ENCODE results near the gene STMN1. TPM values are rescaled to one million over a fixed set of nuclear protein-coding genes. Genes with fewer than 3 reads are reported as not detected.

STMN1 gene
- total and polyA plus RNA-seq, 9 of the 15 experiments (the other 6 are each of a cell fraction or from before 2014, with no cell fraction given), result 269 to 2,153 (median 595) TPM

DNA sequence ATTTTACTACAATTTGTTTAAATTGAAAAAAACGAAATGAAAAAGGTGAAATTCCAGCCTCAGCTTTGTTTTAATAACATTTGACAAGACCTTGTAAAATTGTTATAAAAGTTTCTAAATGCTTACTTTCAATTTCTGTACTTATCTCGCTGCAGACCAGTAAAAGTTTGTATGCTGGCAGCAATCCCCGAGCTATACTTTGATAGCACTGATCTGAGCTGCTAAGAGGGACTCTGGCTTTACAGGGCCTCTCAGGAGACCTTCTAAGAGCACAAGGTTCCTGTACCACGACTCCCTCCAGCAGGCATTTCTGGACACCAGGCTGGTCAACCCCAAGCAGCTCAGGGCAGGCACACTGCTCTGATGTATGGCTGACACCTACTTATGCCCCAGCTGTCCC, 13.1 kb downstream of the STMN1 start:
- ATAC-seq (no peak), FAIRE-seq (no peak), DNase-seq (ENCODE audit: extremely low read depth in 1 of 4, low spot score in 3 of 4) (no peak)
- no TSS peak for BruUV-seq (replicated peaks)
- Histone ChIP-seq H3K36me3 (ENCODE audit: control insufficient read depth, insufficient read depth, low read length) (peaks cover 43% of the 10 kb centered on the region; the same call in 2 of the 3 replicates), H2AFZ (ENCODE audit: low read depth, low read length) (no peak overlapping the region), H3K27ac (ENCODE audit: extremely low read depth, low read depth, low read length) (no peak overlapping the region), H3K4me3 (no peak overlapping the region), H3K4me2 (ENCODE audit: insufficient read depth, low read length) (no peak overlapping the region), H3K9ac (ENCODE audit: insufficient read depth in 1 of 2, low read depth in 2 of 2, low read length in 2 of 2) (peak overlapping the region in 1 of 2 experiments; percentile 64; a peak in 1 of 4 replicates), H3K9me3 (replicated peaks; ENCODE audit: control insufficient read depth, insufficient read depth, low read depth, low read length) (no peaks in the 10 kb centered on the region), H3K9me1 (ENCODE audit: control insufficient read depth, insufficient read depth, low read length) (no peaks in the 10 kb centered on the region), H4K20me1 (replicated peaks; ENCODE audit: control insufficient read depth, insufficient read depth, low read length) (peaks cover 7% of the 10 kb centered on the region; the same call in 1 of the 2 replicates), H3K27me3 (ENCODE audit: control insufficient read depth in 2 of 2, insufficient read depth in 2 of 2, low read length in 2 of 2) (no peaks in the 10 kb centered on the region), H3K79me2 (ENCODE audit: control insufficient read depth, insufficient read depth, low read length) (no peaks in the 10 kb centered on the region), H3K4me1 (replicated peaks in 1 of 2; ENCODE audit: control insufficient read depth in 2 of 2, insufficient read depth in 2 of 2, low read length in 2 of 2) (peaks cover 32 to 34% of the 10 kb centered on the region in 2 experiments)
- TF ChIP-seq POLR2A (conservative IDR thresholded peaks at IDR 0.05) (no peak), POLR2G (IDR thresholded peaks at IDR 0.05; ENCODE audit: low read depth, low read length) (0 out of 2 replicates have a peak, but pooled peaks have one; percentile 6)
- CTCF ChIA-PET (ENCODE audit: low intra/inter-chr PET ratio), result interaction anchor here (0.5 kb wide), 1 partner anchor 36 kb away, joined by 4 read pairs; no protein-coding TSS in a partner anchor
- intact Hi-C loops (cut with micrococcal nuclease), result no loop called here
- in situ Hi-C loops (cut with MboI), result loop anchor here (5.0 kb wide), 1 partner anchor 71 kb away; no protein-coding TSS in a partner anchor
- POLR2A ChIA-PET, result interaction anchor here (0.6 to 7.6 kb wide), 6 partner anchors 9 to 527 kb away, joined by 3 to 76 read pairs (median 5); no protein-coding TSS in a partner anchor
- 53% methylated on average over 4 of the region's 4 CpGs for WGBS (ENCODE audit: insufficient coverage, low coverage, missing lambda C conversion rate)

DNA sequence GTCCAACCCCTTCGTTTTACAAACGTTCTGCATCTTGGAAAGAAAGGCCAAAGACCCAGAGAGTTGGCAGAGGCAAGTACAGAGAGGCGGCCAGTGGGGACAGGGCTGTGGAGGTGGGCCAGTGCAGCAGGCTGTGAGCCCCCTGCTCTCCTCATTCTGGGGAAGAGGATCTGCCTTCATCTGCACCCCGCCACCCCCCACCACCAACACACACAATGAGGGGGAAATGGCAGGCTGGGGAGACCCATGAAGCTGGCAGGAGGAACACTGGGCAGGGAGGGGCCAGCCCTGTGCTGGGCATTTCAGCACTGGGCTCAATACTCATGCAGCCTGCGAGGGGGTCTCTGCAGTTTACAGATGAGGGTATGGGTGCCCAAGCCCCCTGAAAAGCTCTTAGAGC, 14.6 kb downstream of the STMN1 start:
- peaks cover 6% of the 10 kb centered on the region; the same call in 1 of the 2 replicates for H4K20me1 ChIP-seq (replicated peaks; ENCODE audit: control insufficient read depth, insufficient read depth, low read length)
- peak overlapping the region in 1 of 2 experiments; percentile 57; a peak in 2 of 4 replicates for H3K9ac ChIP-seq (ENCODE audit: insufficient read depth in 1 of 2, low read depth in 2 of 2, low read length in 2 of 2)
- 53% methylated on average over 5 of the region's 5 CpGs for WGBS (ENCODE audit: insufficient coverage, low coverage, missing lambda C conversion rate)
- intact Hi-C loops (cut with micrococcal nuclease) (no loop called here), in situ Hi-C loops (cut with MboI) (loop anchor here (5.0 kb wide), 1 partner anchor 69 kb away; no protein-coding TSS in a partner anchor)
- peaks cover 32 to 34% of the 10 kb centered on the region in 2 experiments for H3K4me1 ChIP-seq (replicated peaks in 1 of 2; ENCODE audit: control insufficient read depth in 2 of 2, insufficient read depth in 2 of 2, low read length in 2 of 2)
- no peaks in the 10 kb centered on the region for H3K9me3 ChIP-seq (replicated peaks; ENCODE audit: control insufficient read depth, insufficient read depth, low read depth, low read length)
- H3K36me3 ChIP-seq (ENCODE audit: control insufficient read depth, insufficient read depth, low read length), result peaks cover 30% of the 10 kb centered on the region; the same call in 2 of the 3 replicates
- ChIA-PET CTCF (ENCODE audit: low intra/inter-chr PET ratio) (no interaction called here), POLR2A (interaction anchor here (0.5 to 3.7 kb wide), 7 partner anchors 11 to 128 kb away, joined by 3 to 22 read pairs (median 3); partner anchors contain the start of gene PAFAH2)
- no peak overlapping the region for H3K4me2 ChIP-seq (ENCODE audit: insufficient read depth, low read length)
- ATAC-seq, result no peak
- no peak overlapping the region for H2AFZ ChIP-seq (ENCODE audit: low read depth, low read length)
- H3K4me3 ChIP-seq, result no peak overlapping the region
- H3K27me3 ChIP-seq (ENCODE audit: control insufficient read depth in 2 of 2, insufficient read depth in 2 of 2, low read length in 2 of 2), result no peaks in the 10 kb centered on the region
- no TSS peak for BruUV-seq (replicated peaks)
- no peak overlapping the region for H3K27ac ChIP-seq (ENCODE audit: extremely low read depth, low read depth, low read length)
- no peak for DNase-seq (ENCODE audit: extremely low read depth in 1 of 4, low spot score in 3 of 4)
- no peak for FAIRE-seq
- no peaks in the 10 kb centered on the region for H3K79me2 ChIP-seq (ENCODE audit: control insufficient read depth, insufficient read depth, low read length)
- no peaks in the 10 kb centered on the region for H3K9me1 ChIP-seq (ENCODE audit: control insufficient read depth, insufficient read depth, low read length)
- TF ChIP-seq SMAD4 (CRISPR knock-in tag; conservative IDR thresholded peaks at IDR 0.05), result no peak
- no peak for TF ChIP-seq HDAC6 (IDR thresholded peaks at IDR 0.05; ENCODE audit: low read depth, low read length)
- TF ChIP-seq, protein P1, sequence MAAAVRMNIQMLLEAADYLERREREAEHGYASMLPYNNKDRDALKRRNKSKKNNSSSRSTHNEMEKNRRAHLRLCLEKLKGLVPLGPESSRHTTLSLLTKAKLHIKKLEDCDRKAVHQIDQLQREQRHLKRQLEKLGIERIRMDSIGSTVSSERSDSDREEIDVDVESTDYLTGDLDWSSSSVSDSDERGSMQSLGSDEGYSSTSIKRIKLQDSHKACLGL (CRISPR knock-in tag; IDR thresholded peaks at IDR 0.05; ENCODE audit: borderline replicate concordance, poor library complexity, severe bottlenecking), result no peak
- no peak for TF ChIP-seq ZBTB8A (IDR thresholded peaks at IDR 0.05; ENCODE audit: partially characterized antibody)
- TF ChIP-seq TGIF2 (CRISPR knock-in tag; IDR thresholded peaks at IDR 0.05), result no peak
- TF ChIP-seq ZBTB1 (CRISPR knock-in tag; IDR thresholded peaks at IDR 0.05; ENCODE audit: borderline replicate concordance, low read depth), result no peak
- no peak for TF ChIP-seq SMAD2 (IDR thresholded peaks at IDR 0.05; ENCODE audit: low read depth, low read length)
- TF ChIP-seq RNF2 (IDR thresholded peaks at IDR 0.05), result no peak
- TF ChIP-seq TEAD1 (CRISPR knock-in tag; IDR thresholded peaks at IDR 0.05), result no peak
- TF ChIP-seq ZNF133 (CRISPR knock-in tag; IDR thresholded peaks at IDR 0.05), result no peak
- TF ChIP-seq MAFK (IDR thresholded peaks at IDR 0.05; ENCODE audit: low read length), result no peak
- TF ChIP-seq, protein P2, sequence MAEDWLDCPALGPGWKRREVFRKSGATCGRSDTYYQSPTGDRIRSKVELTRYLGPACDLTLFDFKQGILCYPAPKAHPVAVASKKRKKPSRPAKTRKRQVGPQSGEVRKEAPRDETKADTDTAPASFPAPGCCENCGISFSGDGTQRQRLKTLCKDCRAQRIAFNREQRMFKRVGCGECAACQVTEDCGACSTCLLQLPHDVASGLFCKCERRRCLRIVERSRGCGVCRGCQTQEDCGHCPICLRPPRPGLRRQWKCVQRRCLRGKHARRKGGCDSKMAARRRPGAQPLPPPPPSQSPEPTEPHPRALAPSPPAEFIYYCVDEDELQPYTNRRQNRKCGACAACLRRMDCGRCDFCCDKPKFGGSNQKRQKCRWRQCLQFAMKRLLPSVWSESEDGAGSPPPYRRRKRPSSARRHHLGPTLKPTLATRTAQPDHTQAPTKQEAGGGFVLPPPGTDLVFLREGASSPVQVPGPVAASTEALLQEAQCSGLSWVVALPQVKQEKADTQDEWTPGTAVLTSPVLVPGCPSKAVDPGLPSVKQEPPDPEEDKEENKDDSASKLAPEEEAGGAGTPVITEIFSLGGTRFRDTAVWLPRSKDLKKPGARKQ (CRISPR knock-in tag; IDR thresholded peaks at IDR 0.05), result no peak
- no peak for TF ChIP-seq FOXJ3 (CRISPR knock-in tag; IDR thresholded peaks at IDR 0.05)
